Measurements from ENCODE around the gene AEBP2.

DNA sequence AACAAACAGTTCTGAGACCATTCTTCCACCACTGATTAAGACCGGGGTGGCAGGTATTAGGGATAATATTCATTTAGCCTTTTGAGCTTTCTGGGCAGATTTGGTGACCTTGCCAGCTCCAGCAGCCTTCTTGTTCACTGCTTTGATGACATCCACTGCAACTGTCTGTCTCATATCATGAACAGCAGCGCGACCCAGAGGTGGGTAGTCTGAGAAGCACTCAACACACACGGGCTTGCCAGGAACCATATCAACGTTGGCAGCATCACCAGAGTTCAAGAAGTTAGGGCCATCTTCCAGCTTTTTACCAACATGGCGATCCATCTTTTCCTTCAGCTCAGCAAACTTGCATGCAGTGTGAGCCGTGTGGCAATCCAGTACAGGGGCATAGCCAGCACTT, 16.9 kb downstream of the AEBP2 start:
- TF ChIP-seq, protein P1, sequence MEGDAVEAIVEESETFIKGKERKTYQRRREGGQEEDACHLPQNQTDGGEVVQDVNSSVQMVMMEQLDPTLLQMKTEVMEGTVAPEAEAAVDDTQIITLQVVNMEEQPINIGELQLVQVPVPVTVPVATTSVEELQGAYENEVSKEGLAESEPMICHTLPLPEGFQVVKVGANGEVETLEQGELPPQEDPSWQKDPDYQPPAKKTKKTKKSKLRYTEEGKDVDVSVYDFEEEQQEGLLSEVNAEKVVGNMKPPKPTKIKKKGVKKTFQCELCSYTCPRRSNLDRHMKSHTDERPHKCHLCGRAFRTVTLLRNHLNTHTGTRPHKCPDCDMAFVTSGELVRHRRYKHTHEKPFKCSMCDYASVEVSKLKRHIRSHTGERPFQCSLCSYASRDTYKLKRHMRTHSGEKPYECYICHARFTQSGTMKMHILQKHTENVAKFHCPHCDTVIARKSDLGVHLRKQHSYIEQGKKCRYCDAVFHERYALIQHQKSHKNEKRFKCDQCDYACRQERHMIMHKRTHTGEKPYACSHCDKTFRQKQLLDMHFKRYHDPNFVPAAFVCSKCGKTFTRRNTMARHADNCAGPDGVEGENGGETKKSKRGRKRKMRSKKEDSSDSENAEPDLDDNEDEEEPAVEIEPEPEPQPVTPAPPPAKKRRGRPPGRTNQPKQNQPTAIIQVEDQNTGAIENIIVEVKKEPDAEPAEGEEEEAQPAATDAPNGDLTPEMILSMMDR (conservative IDR thresholded peaks at IDR 0.05; ENCODE audit: low read depth, low read length): no peak
- TF ChIP-seq POLR2A (IDR thresholded peaks at IDR 0.05; ENCODE audit: low read depth, low read length) (no peak), CEBPB (IDR thresholded peaks at IDR 0.05; ENCODE audit: low read depth, low read length) (no peak), RAD21 (IDR thresholded peaks at IDR 0.05; ENCODE audit: low read length) (no peak), MAFK (IDR thresholded peaks at IDR 0.05; ENCODE audit: low read depth, low read length) (no peak), NFE2L2 (IDR thresholded peaks at IDR 0.05; ENCODE audit: low read depth, low read length) (no peak), RCOR1 (IDR thresholded peaks at IDR 0.05; ENCODE audit: insufficient replicate concordance, low read length) (no peak)

All from IMR-90 (cell line).